GM11168 (cell line): Measurements from ENCODE around the gene BCAP29.

Experiments used
- in situ Hi-C: fragments of 300-500 bp; cut with MboI; formaldehyde crosslinking; loops from one replicate; pipeline ENCODE4 v1.12.0; 2022; ENCODE audit warnings: low sequenced_read_pairs; ENCODE audit not compliant: unreplicated experiment

BCAP29 gene

DNA sequence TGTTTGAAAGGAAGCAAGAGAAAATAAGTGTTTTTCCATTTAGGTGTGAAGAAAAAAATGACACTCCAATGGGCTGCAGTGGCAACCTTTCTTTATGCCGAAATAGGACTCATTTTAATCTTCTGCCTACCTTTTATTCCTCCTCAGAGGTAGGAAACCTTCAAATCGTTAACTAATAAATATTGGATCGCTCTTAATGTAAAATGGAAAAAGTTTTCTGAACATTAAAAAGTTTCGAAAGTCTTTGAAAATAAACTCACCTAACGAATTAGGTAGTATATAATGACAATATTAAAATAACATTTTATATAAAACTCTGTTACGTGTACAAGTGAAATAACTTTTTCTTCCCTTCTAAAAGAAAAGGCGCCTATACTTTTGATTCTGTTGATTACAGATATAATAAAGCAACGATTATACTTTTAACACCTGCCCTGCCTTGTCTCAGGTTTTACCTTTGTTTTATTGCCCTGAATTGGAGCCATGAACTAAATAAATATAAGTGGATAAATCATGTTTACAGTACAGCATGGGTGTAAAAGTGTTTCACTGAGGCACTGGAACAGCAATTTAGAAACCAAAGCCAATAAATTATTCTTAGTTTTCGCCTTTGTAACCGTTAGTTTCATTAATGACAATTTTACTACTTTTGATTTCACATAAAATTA is 804 bp downstream of the BCAP29 start:
- in situ Hi-C loops = no loop called here

- in situ Hi-C loops = no loop called here
Observed at GRCh38 chr7:107581387-107582013, 1.5 kb downstream of the BCAP29 start.

DNA sequence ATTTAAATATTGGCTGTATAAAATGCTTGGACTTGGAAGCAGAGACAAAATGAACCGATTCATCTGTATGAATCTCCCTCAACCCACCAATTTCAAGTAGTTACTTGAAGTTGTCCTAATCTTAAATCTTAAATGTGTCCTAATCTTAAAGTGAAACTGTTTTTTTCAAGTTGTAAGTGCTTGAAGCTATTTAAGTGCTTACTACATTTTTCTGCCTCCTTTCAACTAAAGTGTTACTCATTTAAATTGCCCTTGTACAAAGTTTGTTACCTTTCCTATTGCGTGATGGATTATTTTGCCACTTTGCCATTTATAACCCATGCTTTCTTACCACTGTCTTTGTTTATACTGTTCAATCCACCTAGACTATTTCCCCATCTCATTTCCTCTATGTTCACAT is 2.8 kb downstream of the BCAP29 start:
- in situ Hi-C loops = no loop called here

DNA sequence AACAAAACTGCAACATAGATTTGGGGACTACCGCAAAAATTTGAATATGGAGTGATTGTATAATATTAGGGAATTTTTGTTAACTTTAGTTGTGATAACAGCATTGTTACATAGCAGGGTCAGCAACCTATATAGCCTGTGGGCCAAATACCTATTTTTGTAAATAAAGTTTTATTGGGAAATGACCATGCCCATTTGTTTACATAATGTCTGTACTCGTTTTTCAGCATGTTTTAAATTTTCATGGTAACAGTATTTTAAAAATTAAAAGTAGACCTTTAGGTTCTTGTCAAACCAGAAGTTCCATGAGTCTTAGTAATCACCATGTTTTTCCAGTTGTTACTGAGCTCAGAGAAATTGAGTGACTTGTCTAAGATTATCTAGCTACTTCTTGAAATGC is 4.7 kb downstream of the BCAP29 start:
- in situ Hi-C loops = no loop called here

DNA sequence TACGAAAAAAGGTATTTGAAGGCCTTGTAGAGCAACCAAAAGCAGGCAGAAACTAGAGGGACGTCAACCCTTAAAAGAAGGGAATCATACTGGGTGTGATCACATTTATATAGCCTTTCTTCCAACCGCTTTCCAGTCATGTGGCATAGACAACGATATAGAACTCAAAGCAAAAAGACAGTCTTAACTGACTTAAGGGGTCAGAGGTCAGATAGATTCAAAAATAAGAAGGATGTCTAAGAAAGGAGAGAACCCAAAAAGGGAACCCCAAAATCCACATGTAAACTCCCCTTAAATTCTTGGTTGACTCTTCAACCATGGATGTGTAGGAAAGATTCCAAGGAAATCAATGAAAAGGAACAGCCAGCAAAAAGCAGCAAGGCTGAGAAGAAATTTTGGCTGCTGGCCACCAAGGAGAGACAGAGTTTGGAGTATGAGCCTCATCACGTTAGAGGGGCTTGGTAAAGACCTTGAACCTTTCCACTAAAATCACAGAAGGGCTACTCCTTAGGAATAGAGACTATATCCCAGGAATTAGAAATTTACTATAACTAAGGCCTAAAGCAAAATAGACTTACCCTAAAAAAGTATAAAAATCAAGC is 8.6 kb downstream of the BCAP29 start:
- in situ Hi-C loops = no loop called here

- in situ Hi-C loops = no loop called here
Observed at GRCh38 chr7:107591421-107591820, 11.4 kb downstream of the BCAP29 start.

- in situ Hi-C loops = no loop called here
Observed at GRCh38 chr7:107592361-107593024, 12.4 kb downstream of the BCAP29 start.

GRCh38 chr7:107593025-107593410 is 13.0 kb downstream of the BCAP29 start:
- in situ Hi-C loops = no loop called here

GRCh38 chr7:107594961-107595737 is 15.1 kb downstream of the BCAP29 start:
- in situ Hi-C loops = no loop called here

DNA sequence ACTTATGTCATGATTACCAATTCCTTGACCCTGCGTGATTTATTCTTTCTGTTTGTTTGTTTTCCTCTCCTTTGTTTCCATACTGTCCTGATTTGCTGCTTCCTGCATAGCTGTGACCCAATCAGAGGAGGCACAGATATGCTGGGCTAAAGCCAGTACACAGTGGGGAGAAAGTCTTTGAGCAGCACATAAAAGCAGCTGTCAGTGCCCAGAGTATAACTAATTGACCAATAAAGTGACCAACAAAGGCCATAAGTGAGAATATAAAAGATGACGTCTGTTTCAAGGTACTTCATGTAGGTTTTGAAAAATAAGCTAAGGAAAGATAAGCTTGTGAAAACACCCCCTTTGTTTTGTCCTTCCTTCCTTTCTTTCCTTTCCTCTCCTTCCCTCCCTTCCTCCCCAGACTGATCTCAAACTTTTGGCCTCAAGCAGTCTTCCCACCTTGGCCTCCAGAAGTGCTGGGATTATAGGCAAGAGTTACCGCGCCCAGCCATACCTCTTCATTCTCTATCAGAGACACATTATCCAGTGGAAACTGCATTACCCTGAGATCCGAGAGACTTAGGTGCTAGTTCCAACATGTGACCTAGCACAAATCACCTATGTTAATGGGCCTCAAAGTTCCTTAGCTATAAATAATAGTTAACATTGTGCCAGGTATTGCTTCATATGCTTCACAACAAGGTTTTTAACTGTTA is 17.0 kb downstream of the BCAP29 start:
- in situ Hi-C loops = no loop called here

DNA sequence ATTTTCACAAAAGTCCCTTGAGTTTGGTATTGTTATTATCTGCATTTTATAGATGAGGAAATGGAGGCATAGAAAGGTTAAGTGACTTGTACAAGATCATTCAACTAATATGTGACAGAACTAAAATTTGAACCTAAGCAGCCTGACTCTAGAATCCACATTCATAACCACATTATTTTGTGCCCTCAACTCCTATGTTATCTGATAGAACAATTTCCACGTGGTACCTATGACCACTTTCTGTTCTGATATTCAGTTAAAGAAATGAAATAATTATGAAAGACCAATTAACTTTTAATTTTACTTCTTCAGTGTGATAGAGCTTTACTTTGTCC is 17.5 kb downstream of the BCAP29 start:
- in situ Hi-C loops = no loop called here

GRCh38 chr7:107597953-107598352 is 17.9 kb downstream of the BCAP29 start:
- in situ Hi-C loops = no loop called here

DNA sequence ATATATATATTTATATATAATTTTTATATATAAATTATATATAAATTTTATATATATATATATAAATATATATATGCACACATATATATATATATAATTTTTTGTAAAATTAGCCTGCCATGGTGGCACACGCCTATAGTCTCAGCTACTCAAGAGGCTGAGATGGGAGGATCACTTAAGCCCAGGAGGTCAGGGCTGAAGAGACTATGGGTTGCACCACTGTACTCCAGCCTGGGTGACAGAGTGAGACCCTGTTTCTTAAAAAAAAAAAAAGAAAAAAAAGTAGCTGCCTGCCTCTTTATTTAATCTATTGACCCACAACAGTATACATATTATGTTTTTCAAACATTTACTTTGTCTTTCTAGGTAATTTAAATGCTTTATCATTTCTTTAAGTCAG is 19.2 kb downstream of the BCAP29 start:
- in situ Hi-C loops = no loop called here

GRCh38 chr7:107600816-107601215 is 20.8 kb downstream of the BCAP29 start:
- in situ Hi-C loops = no loop called here

DNA sequence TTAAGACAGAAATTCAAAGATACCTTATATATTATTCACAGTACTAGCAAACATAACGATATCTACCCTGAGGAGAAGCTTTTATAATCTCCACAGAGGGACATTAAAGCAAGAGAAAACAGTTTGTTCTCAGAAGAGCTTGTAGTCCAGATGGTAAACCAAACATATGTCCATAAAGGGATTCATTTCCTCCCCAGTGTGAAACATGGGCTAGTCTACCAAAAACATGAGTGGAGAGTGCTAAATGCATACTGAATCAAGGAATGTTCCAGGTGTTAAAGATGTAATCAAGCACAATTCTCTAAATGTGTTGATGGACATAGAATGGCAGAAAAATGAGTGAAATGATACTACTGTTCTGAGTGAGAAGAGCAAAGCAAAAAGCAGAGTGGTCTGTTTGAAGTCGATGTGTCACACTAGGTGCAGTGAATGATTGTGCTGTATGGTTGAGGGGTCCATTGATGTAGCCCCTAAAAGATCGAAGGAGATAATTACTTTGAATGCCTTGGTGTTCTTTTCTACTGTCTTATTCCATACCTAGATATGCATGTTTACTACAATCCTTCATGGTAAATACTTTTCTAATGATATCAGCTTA is 25.3 kb downstream of the BCAP29 start:
- in situ Hi-C loops = no loop called here

- in situ Hi-C loops = no loop called here
Observed at GRCh38 chr7:107606303-107606702, 26.3 kb downstream of the BCAP29 start.

DNA sequence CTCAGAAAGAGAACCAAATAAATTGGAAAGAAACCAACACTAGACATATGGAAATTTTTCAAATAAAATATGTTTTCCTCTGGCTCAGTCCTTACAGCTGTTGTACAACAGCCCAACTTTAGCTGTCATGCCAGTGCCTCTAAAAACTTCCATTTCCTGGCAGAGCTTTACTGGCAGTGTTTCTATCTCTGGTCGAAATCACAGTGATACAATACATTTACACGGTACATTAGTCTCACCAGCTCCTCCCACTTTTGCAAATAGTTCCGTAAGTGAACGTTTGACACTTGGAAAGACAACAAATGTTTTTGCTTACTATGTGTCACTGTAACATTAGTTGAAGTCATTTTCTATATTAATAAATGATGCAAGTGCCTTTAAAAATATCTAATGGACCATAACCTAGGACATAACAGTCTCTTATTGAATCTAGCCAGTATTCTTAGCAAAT is 29.8 kb downstream of the BCAP29 start:
- in situ Hi-C loops = no loop called here

DNA sequence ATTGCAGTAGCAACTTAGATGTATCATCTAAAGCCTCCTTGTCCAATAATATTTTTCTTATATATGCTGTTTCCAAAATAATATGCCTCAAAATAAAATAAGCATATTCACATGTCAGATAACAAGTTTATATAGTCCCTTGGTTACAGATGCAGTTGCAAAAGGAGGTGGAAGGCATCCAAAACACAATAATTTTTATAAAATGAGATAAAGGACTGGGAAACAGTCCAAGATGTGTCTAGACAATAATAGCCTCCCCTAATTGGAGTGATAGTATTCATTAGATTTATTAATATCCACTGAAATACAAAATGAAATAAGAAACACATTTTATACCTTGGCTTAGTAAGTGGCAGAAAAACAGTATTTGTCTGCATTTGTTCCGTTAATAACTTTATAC is 30.3 kb downstream of the BCAP29 start:
- in situ Hi-C loops = no loop called here

- in situ Hi-C loops = no loop called here
Observed at GRCh38 chr7:107613439-107613838, 33.4 kb downstream of the BCAP29 start.

GRCh38 chr7:107613948-107614347 is 33.9 kb downstream of the BCAP29 start:
- in situ Hi-C loops = no loop called here
